Measurements from ENCODE around the gene AAMDC.

GRCh38 chr11:77823775-77824174, 2.8 kb downstream of the AAMDC start:
- TF ChIP-seq CTCF (IDR thresholded peaks at IDR 0.05 in 8 of 11, conservative IDR thresholded peaks at IDR 0.05 in 3 of 11) (no peak), POLR2A (IDR thresholded peaks at IDR 0.05) (no peak), POLR2AphosphoS5 (IDR thresholded peaks at IDR 0.05) (no peak)
